Smooth muscle cell (in vitro differentiated cells): ENCODE data around the gene RFX1. TPM values are rescaled to one million over a fixed set of nuclear protein-coding genes. Genes with fewer than 3 reads are reported as not detected.

Experiments
- DNase-seq: peaks from one replicate; lab custom pipeline; 2025; ENCODE audit not compliant: unreplicated experiment; lab: John Stamatoyannopoulos, UW
- H2AFZ ChIP-seq: fragments of 200-600 bp; sonication (generic); 2 replicates; pipeline ENCODE4 v1.6.0; 2016; ENCODE audit warnings: antibody characterized with exemption, low read depth, mild to moderate bottlenecking
- H3F3A ChIP-seq: fragments of 200-600 bp; sonication (generic); 2 replicates; pipeline ENCODE4 v1.6.0; 2017; ENCODE audit warnings: antibody characterized with exemption, low read depth
- H3K27ac ChIP-seq: fragments of 200-600 bp; sonication (generic); 2 replicates; pipeline ENCODE4 v1.5.1; 2016; ENCODE audit warnings: low read depth, mild to moderate bottlenecking
- H3K27me3 ChIP-seq: fragments of 200-600 bp; sonication (generic); 2 replicates; pipeline ENCODE4 v1.6.1; 2016; ENCODE audit warnings: low read depth, mild to moderate bottlenecking
- H3K36me3 ChIP-seq: fragments of 200-600 bp; sonication (generic); 2 replicates; pipeline ENCODE4 v1.5.1; 2016; ENCODE audit warnings: low read depth
- H3K4me1 ChIP-seq: fragments of 200-600 bp; sonication (generic); 2 replicates; pipeline ENCODE4 v1.5.1; 2016; ENCODE audit warnings: low read depth
- H3K4me2 ChIP-seq: fragments of 200-600 bp; sonication (generic); 2 replicates; pipeline ENCODE4 v1.6.0; 2016; ENCODE audit warnings: mild to moderate bottlenecking
- H3K4me3 ChIP-seq: fragments of 200-600 bp; sonication (generic); 2 replicates; pipeline ENCODE4 v1.5.1; 2016; ENCODE audit warnings: mild to moderate bottlenecking
- H3K79me2 ChIP-seq: fragments of 200-600 bp; sonication (generic); 2 replicates; pipeline ENCODE4 v1.6.0; 2016; ENCODE audit warnings: low read depth, mild to moderate bottlenecking
- H3K9ac ChIP-seq: fragments of 200-600 bp; sonication (generic); 2 replicates; pipeline ENCODE4 v1.6.0; 2016; ENCODE audit warnings: low read depth
- H3K9me3 ChIP-seq: fragments of 200-600 bp; sonication (generic); replicated peaks from 2 replicates; pipeline ENCODE4 v1.5.1; 2016; ENCODE audit warnings: low read depth
- H4K20me1 ChIP-seq: fragments of 200-600 bp; sonication (generic); 2 replicates; pipeline ENCODE4 v1.6.0; 2016; ENCODE audit warnings: low read depth
- CTCF ChIP-seq: fragments of 200-600 bp; sonication (generic); IDR thresholded peaks from 2 replicates; pipeline ENCODE4 v1.5.1; 2017; ENCODE audit warnings: borderline replicate concordance, mild to moderate bottlenecking, antibody characterized with exemption; ENCODE audit not compliant: insufficient read depth, poor library complexity, severe bottlenecking
- WGBS: methylation state at CpG from one replicate; pipeline ENCODE4 v1.1.7; 2016; ENCODE audit warnings: low lambda C conversion rate; 5-methylcytosine and 5-hydroxymethylcytosine counted together
- polyA plus RNA-seq: library from polyadenylated mRNA; unstranded; fragments of >200 nt; fragmentation: Nextera tagmentation; extraction: Ambion mirVana; gene quantifications from 2 replicates; pipeline ENCODE4 v1.2.1, GENCODE V29; 2016
- total RNA-seq: library from RNA; depleted of rRNA; stranded (reverse); fragments of >200 nt; gene quantifications from 2 replicates; pipeline ENCODE4 v1.2.3, GENCODE V29; 2014

Gene RFX1
- total and polyA plus RNA-seq, 2 experiments from 2014 or later: 2.2 TPM

- no peaks in the 10 kb centered on the region for H4K20me1 ChIP-seq
- H3K4me2 ChIP-seq: no peak overlapping the region
- H3K27ac ChIP-seq: no peak overlapping the region
- DNase-seq: no peak
- H3F3A ChIP-seq: peaks cover 8% of the 10 kb centered on the region
- WGBS: 81% methylated on average over 2 of the region's 2 CpGs
- no peak for TF ChIP-seq CTCF
- H3K9ac ChIP-seq: no peak overlapping the region
- H3K27me3 ChIP-seq: no peaks in the 10 kb centered on the region
- H3K4me1 ChIP-seq: no peaks in the 10 kb centered on the region
- H3K36me3 ChIP-seq: no peaks in the 10 kb centered on the region
- no peaks in the 10 kb centered on the region for H3K79me2 ChIP-seq
- H2AFZ ChIP-seq: no peak overlapping the region
- H3K4me3 ChIP-seq: no peak overlapping the region
- H3K9me3 ChIP-seq: no peaks in the 10 kb centered on the region
These were observed 6.3 kb upstream of the RFX1 start for GRCh38 chr19:14012378-14012915.

- no peaks in the 10 kb centered on the region for H4K20me1 ChIP-seq
- peak overlapping the region; percentile 87 for H3K4me2 ChIP-seq
- 9% methylated on average over 54 of the region's 56 CpGs for WGBS
- peak overlapping the region; percentile 82 for H3K4me3 ChIP-seq
- peaks cover 3% of the 10 kb centered on the region for H3K4me1 ChIP-seq
- peak; percentile 98 for DNase-seq
- H3K9me3 ChIP-seq: no peaks in the 10 kb centered on the region
- H3K27me3 ChIP-seq: no peaks in the 10 kb centered on the region
- no peak for TF ChIP-seq CTCF
- H3K9ac ChIP-seq: peak overlapping the region; percentile 100
- H3K36me3 ChIP-seq: no peaks in the 10 kb centered on the region
- peak overlapping the region; percentile 100 for H3K27ac ChIP-seq
- H3K79me2 ChIP-seq: peaks cover 5% of the 10 kb centered on the region
- H3F3A ChIP-seq: peaks cover 22% of the 10 kb centered on the region
- H2AFZ ChIP-seq: peak overlapping the region; percentile 64
These were observed 844 bp upstream of the RFX1 start for GRCh38 chr19:14006766-14007562.

GRCh38 chr19:14005349-14006084 lies 603 bp downstream of the RFX1 start:
- peak; percentile 90 for DNase-seq
- Histone ChIP-seq H3K36me3 (no peaks in the 10 kb centered on the region), H3F3A (peaks cover 22% of the 10 kb centered on the region), H3K4me3 (peak overlapping the region; percentile 82), H3K4me1 (peaks cover 3% of the 10 kb centered on the region), H4K20me1 (no peaks in the 10 kb centered on the region), H2AFZ (no peak overlapping the region), H3K9ac (peak overlapping the region; percentile 100), H3K9me3 (no peaks in the 10 kb centered on the region), H3K27me3 (no peaks in the 10 kb centered on the region), H3K27ac (peak overlapping the region; percentile 100), H3K79me2 (peaks cover 18% of the 10 kb centered on the region), H3K4me2 (peak overlapping the region; percentile 87)
- WGBS: 33% methylated on average over 14 of the region's 50 CpGs
- TF ChIP-seq CTCF: no peak
